ENCODE measurements around the gene EPHX1. TPM values are rescaled to one million over a fixed set of nuclear protein-coding genes. Genes with fewer than 3 reads are reported as not detected.

Gene EPHX1
- total RNA-seq, 4 donors from 2014 or later = 56.9 to 114 (median 90.6) TPM

- in situ Hi-C loops (cut with MboI; ENCODE audit: low pct_ligation_motif_present in 1 of 4, low pct_unique_long_range_greater_than_20kb in 1 of 4, low sequenced_read_pairs in 3 of 4) (no loop called here), intact Hi-C loops (cut with DNase I; ENCODE audit: low total_unique reads) (no loop called here)
- WGBS, 2 donors (ENCODE audit: low coverage in 1 of 2) = 59% methylated on average over 6 of the region's 6 CpGs; no CpG with 5 or more reads in 1 of the 2 donors
- Histone ChIP-seq H3K4me3 (no peak overlapping the region), H3K36me3 (peaks cover 0 to 3% (median 0%) of the 10 kb centered on the region in 4 donors), H3K27me3 (no peaks in the 10 kb centered on the region), H3K27ac (no peak overlapping the region), H3K9me3 (no peaks in the 10 kb centered on the region), H3K4me1 (peaks cover 3 to 8% (median 5%) of the 10 kb centered on the region in 4 donors)
- TF ChIP-seq EP300 (IDR thresholded peaks at IDR 0.05; ENCODE audit: low read depth) (no peak), POLR2AphosphoS5 (IDR thresholded peaks at IDR 0.05) (no peak), CTCF (IDR thresholded peaks at IDR 0.05) (no peak), POLR2A (IDR thresholded peaks at IDR 0.05) (no peak)
- no peak for DNase-seq
These were observed 15.2 kb downstream of the EPHX1 start for GRCh38 chr1:225825078-225825477.

GRCh38 chr1:225825607-225826007, 15.7 kb downstream of the EPHX1 start:
- Histone ChIP-seq H3K36me3 (peaks cover 0 to 7% (median 0%) of the 10 kb centered on the region in 4 donors), H3K27ac (no peak overlapping the region), H3K27me3 (no peaks in the 10 kb centered on the region), H3K4me3 (no peak overlapping the region), H3K4me1 (peaks cover 3 to 4% (median 3%) of the 10 kb centered on the region in 4 donors), H3K9me3 (no peaks in the 10 kb centered on the region)
- TF ChIP-seq POLR2A (IDR thresholded peaks at IDR 0.05) (no peak), CTCF (IDR thresholded peaks at IDR 0.05) (no peak), EP300 (IDR thresholded peaks at IDR 0.05; ENCODE audit: low read depth) (no peak), POLR2AphosphoS5 (IDR thresholded peaks at IDR 0.05) (no peak)
- WGBS, 2 donors (ENCODE audit: low coverage in 1 of 2) = 66 to 90% methylated on average over 2 to 7 of the region's 7 CpGs
- in situ Hi-C loops (cut with MboI; ENCODE audit: low pct_ligation_motif_present in 1 of 4, low pct_unique_long_range_greater_than_20kb in 1 of 4, low sequenced_read_pairs in 3 of 4) = no loop called here
- intact Hi-C loops (cut with DNase I; ENCODE audit: low total_unique reads) = no loop called here
- DNase-seq = no peak

- 83% methylated on average over 6 of the region's 8 CpGs; no CpG with 5 or more reads in 1 of the 2 donors for WGBS, 2 donors (ENCODE audit: low coverage in 1 of 2)
- H3K9me3 ChIP-seq = no peaks in the 10 kb centered on the region
- H3K27me3 ChIP-seq = no peaks in the 10 kb centered on the region
- peaks cover 0 to 7% (median 3%) of the 10 kb centered on the region in 4 donors for H3K36me3 ChIP-seq
- intact Hi-C loops (cut with DNase I; ENCODE audit: low total_unique reads) (no loop called here), in situ Hi-C loops (cut with MboI; ENCODE audit: low pct_ligation_motif_present in 1 of 4, low pct_unique_long_range_greater_than_20kb in 1 of 4, low sequenced_read_pairs in 3 of 4) (no loop called here)
- H3K4me3 ChIP-seq = no peak overlapping the region
- TF ChIP-seq EP300 (IDR thresholded peaks at IDR 0.05; ENCODE audit: low read depth) (no peak), POLR2A (IDR thresholded peaks at IDR 0.05) (no peak), POLR2AphosphoS5 (IDR thresholded peaks at IDR 0.05) (no peak), CTCF (IDR thresholded peaks at IDR 0.05) (no peak)
- H3K4me1 ChIP-seq = peaks cover 0 to 4% (median 0%) of the 10 kb centered on the region in 4 donors
- no peak for DNase-seq
- no peak overlapping the region for H3K27ac ChIP-seq
These were observed 17.2 kb downstream of the EPHX1 start for GRCh38 chr1:225827076-225827475.

GRCh38 chr1:225828706-225829345, 18.9 kb downstream of the EPHX1 start:
- no peak overlapping the region for H3K27ac ChIP-seq
- no peak overlapping the region for H3K4me3 ChIP-seq
- intact Hi-C loops (cut with DNase I; ENCODE audit: low total_unique reads) (loop anchor here (1.0 kb wide), 1 partner anchor 23 kb away; no protein-coding TSS in a partner anchor), in situ Hi-C loops (cut with MboI; ENCODE audit: low pct_ligation_motif_present in 1 of 4, low pct_unique_long_range_greater_than_20kb in 1 of 4, low sequenced_read_pairs in 3 of 4) (no loop called here)
- 91% methylated on average over 14 of the region's 14 CpGs; no CpG with 5 or more reads in 1 of the 2 donors for WGBS, 2 donors (ENCODE audit: low coverage in 1 of 2)
- no peak for DNase-seq
- H3K36me3 ChIP-seq = peaks cover 0 to 16% (median 8%) of the 10 kb centered on the region in 4 donors
- H3K4me1 ChIP-seq = peaks cover 0 to 4% (median 0%) of the 10 kb centered on the region in 4 donors
- H3K9me3 ChIP-seq = no peaks in the 10 kb centered on the region
- TF ChIP-seq CTCF (IDR thresholded peaks at IDR 0.05) (no peak), EP300 (IDR thresholded peaks at IDR 0.05; ENCODE audit: low read depth) (no peak)
- no peaks in the 10 kb centered on the region for H3K27me3 ChIP-seq

Measured in transverse colon (tissue), 4 donors.